Osteoblast (primary cell): ENCODE measurements around the gene SCTR. TPM values are rescaled to one million over a fixed set of nuclear protein-coding genes. Genes with fewer than 3 reads are reported as not detected.

Experiments used
- DNase-seq: peaks from one replicate; pipeline ENCODE4 v3.0.0; 2011; ENCODE audit warnings: low spot score, mixed read lengths; ENCODE audit not compliant: insufficient read length; ENCODE audit errors: missing footprints
- H2AFZ ChIP-seq: 2 replicates; pipeline ENCODE4 v1.6.0; 2011; ENCODE audit warnings: mild to moderate bottlenecking, low read length
- H3K27ac ChIP-seq: 2 replicates; pipeline ENCODE4 v1.5.1; 2011; ENCODE audit warnings: mild to moderate bottlenecking, low read depth, low read length, moderate library complexity
- H3K27me3 ChIP-seq: 2 replicates; pipeline ENCODE4 v1.6.0; 2012; ENCODE audit warnings: mild to moderate bottlenecking, control low read depth, inconsistent platforms, low read length, moderate library complexity; ENCODE audit not compliant: insufficient read depth
- H3K36me3 ChIP-seq: 2 replicates; pipeline ENCODE4 v1.5.1; 2011; ENCODE audit warnings: mild to moderate bottlenecking, low read length, control low read depth, moderate library complexity; ENCODE audit not compliant: insufficient read depth
- H3K4me1 ChIP-seq: 2 replicates; pipeline ENCODE4 v1.5.1; 2011; ENCODE audit warnings: mild to moderate bottlenecking, low read length, control low read depth, moderate library complexity; ENCODE audit not compliant: insufficient read depth
- H3K4me2 ChIP-seq: 2 replicates; pipeline ENCODE4 v1.6.0; 2011; ENCODE audit warnings: mild to moderate bottlenecking, low read length; ENCODE audit not compliant: insufficient read depth
- H3K4me3 ChIP-seq: fragments of 200-600 bp; sonication (generic); 3 replicates; pipeline ENCODE4 v1.5.1; 2012; ENCODE audit warnings: mild to moderate bottlenecking, low read length, inconsistent platforms; ENCODE audit not compliant: insufficient read depth
- H3K79me2 ChIP-seq: 2 replicates; pipeline ENCODE4 v1.6.0; 2012; ENCODE audit warnings: mild to moderate bottlenecking, low read length, control low read depth, inconsistent platforms; ENCODE audit not compliant: insufficient read depth
- H3K9me3 ChIP-seq: 2 replicates; pipeline ENCODE4 v1.5.1; 2011; ENCODE audit warnings: low read depth, low read length, control low read depth
- H4K20me1 ChIP-seq: 2 replicates; pipeline ENCODE4 v1.6.0; 2012; ENCODE audit warnings: mild to moderate bottlenecking, low read length, control low read depth; ENCODE audit not compliant: insufficient read depth
- CTCF ChIP-seq: IDR thresholded peaks from 2 replicates; pipeline ENCODE4 v1.5.1; 2011; ENCODE audit warnings: mild to moderate bottlenecking, low read depth, low read length, moderate library complexity; ENCODE audit errors: extremely low read depth
- total RNA-seq: library from RNA; depleted of rRNA; stranded (reverse); fragments of >200 nt; gene quantifications from 2 replicates; pipeline ENCODE4 v1.2.3, GENCODE V29; 2012

The SCTR gene
- total RNA-seq, 1 donor = not detected

- H3K27ac ChIP-seq = no peak overlapping the region
- H3K4me1 ChIP-seq = no peaks in the 10 kb centered on the region
- no peak overlapping the region for H3K4me3 ChIP-seq
- H2AFZ ChIP-seq = no peak overlapping the region
- DNase-seq = peak; percentile 46
- H3K27me3 ChIP-seq = peaks cover 21% of the 10 kb centered on the region
- no peak overlapping the region for H3K4me2 ChIP-seq
- H3K36me3 ChIP-seq = no peaks in the 10 kb centered on the region
- no peak for TF ChIP-seq CTCF
- no peaks in the 10 kb centered on the region for H3K79me2 ChIP-seq
- H3K9me3 ChIP-seq = no peaks in the 10 kb centered on the region
- H4K20me1 ChIP-seq = no peaks in the 10 kb centered on the region
Measured at GRCh38 chr2:119442226-119442619, 82.1 kb downstream of the SCTR start.

GRCh38 chr2:119441376-119442225 lies 82.7 kb downstream of the SCTR start:
- Histone ChIP-seq H3K9me3 (no peaks in the 10 kb centered on the region), H3K4me2 (no peak overlapping the region), H3K4me3 (no peak overlapping the region), H3K36me3 (no peaks in the 10 kb centered on the region), H3K79me2 (no peaks in the 10 kb centered on the region), H3K27me3 (peaks cover 16% of the 10 kb centered on the region), H2AFZ (no peak overlapping the region), H4K20me1 (no peaks in the 10 kb centered on the region), H3K27ac (no peak overlapping the region), H3K4me1 (no peaks in the 10 kb centered on the region)
- DNase-seq = peak; percentile 71
- no peak for TF ChIP-seq CTCF

GRCh38 chr2:119440873-119441272 lies 83.4 kb downstream of the SCTR start:
- H3K27ac ChIP-seq = no peak overlapping the region
- H3K9me3 ChIP-seq = no peaks in the 10 kb centered on the region
- no peak overlapping the region for H3K4me2 ChIP-seq
- no peak for TF ChIP-seq CTCF
- peak; percentile 46 for DNase-seq
- H3K4me1 ChIP-seq = no peaks in the 10 kb centered on the region
- H3K27me3 ChIP-seq = peaks cover 10% of the 10 kb centered on the region
- H2AFZ ChIP-seq = no peak overlapping the region
- H3K36me3 ChIP-seq = no peaks in the 10 kb centered on the region
- no peaks in the 10 kb centered on the region for H4K20me1 ChIP-seq
- H3K4me3 ChIP-seq = no peak overlapping the region
- H3K79me2 ChIP-seq = no peaks in the 10 kb centered on the region

GRCh38 chr2:119440501-119440870 lies 83.8 kb downstream of the SCTR start:
- H3K4me1 ChIP-seq = no peaks in the 10 kb centered on the region

More at GRCh38 chr2:119440501-119440870, 83.8 kb downstream of the SCTR start:
- H3K27me3 ChIP-seq = peaks cover 7% of the 10 kb centered on the region
- no peaks in the 10 kb centered on the region for H3K79me2 ChIP-seq
- no peak overlapping the region for H3K27ac ChIP-seq
- no peak overlapping the region for H3K4me2 ChIP-seq
- no peaks in the 10 kb centered on the region for H4K20me1 ChIP-seq
- no peaks in the 10 kb centered on the region for H3K9me3 ChIP-seq
- no peak overlapping the region for H3K4me3 ChIP-seq
- DNase-seq = peak; percentile 67
- TF ChIP-seq CTCF = no peak
- no peak overlapping the region for H2AFZ ChIP-seq
- no peaks in the 10 kb centered on the region for H3K36me3 ChIP-seq
